ENCODE data around the gene DMWD.

- TF ChIP-seq, protein P1, sequence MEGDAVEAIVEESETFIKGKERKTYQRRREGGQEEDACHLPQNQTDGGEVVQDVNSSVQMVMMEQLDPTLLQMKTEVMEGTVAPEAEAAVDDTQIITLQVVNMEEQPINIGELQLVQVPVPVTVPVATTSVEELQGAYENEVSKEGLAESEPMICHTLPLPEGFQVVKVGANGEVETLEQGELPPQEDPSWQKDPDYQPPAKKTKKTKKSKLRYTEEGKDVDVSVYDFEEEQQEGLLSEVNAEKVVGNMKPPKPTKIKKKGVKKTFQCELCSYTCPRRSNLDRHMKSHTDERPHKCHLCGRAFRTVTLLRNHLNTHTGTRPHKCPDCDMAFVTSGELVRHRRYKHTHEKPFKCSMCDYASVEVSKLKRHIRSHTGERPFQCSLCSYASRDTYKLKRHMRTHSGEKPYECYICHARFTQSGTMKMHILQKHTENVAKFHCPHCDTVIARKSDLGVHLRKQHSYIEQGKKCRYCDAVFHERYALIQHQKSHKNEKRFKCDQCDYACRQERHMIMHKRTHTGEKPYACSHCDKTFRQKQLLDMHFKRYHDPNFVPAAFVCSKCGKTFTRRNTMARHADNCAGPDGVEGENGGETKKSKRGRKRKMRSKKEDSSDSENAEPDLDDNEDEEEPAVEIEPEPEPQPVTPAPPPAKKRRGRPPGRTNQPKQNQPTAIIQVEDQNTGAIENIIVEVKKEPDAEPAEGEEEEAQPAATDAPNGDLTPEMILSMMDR (optimal IDR thresholded peaks at IDR 0.05 in 1 of 3, IDR thresholded peaks at IDR 0.05 in 1 of 3, conservative IDR thresholded peaks at IDR 0.05 in 1 of 3; ENCODE audit: extremely low read depth in 1 of 3, insufficient read depth in 2 of 3, low read length in 3 of 3): no peak
- TF ChIP-seq EZH2 (IDR thresholded peaks at IDR 0.05; ENCODE audit: low read length): no peak
Observed at GRCh38 chr19:45742969-45743368, 49.7 kb downstream of the DMWD start.
